ENCODE measurements around the gene CPA5. TPM values are rescaled to one million over a fixed set of nuclear protein-coding genes. Genes with fewer than 3 reads are reported as not detected.
"Not testable (repeated sequence)": the region's sequence is repeated elsewhere in the genome, so short reads cannot be mapped to it uniquely, and the experiment has no call there.

Gene CPA5
- total RNA-seq, 1 donor: not detected

DNA sequence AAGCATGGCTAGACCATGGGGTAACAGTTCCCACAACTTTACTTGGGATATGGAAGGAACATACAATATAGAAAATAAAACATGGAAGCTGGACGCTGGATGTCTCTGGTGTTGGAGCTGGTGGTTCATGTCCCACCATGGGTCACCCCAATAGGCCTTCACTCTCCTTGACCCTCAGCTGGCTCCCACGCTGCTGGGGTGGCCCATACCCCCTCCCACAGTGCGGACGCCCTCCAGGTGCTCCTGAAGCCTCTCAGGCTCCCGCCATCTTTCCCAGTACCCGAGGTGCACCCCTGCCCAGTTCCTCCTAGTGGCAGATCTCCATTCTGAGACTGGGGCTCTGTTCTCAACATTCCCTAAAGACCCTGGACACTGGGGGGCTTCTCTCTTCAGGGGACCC is 29.9 kb downstream of the CPA5 start:
- no peak for DNase-seq (ENCODE audit: low read depth in 2 of 3, low spot score in 2 of 3)

- DNase-seq (ENCODE audit: low read depth in 2 of 3, low spot score in 2 of 3): not testable (repeated sequence)
Measured at GRCh38 chr7:130376461-130376860, 31.8 kb downstream of the CPA5 start.

- no peak for DNase-seq (ENCODE audit: low read depth in 2 of 3, low spot score in 2 of 3)
Measured at GRCh38 chr7:130377178-130377577, 32.6 kb downstream of the CPA5 start.

- DNase-seq (ENCODE audit: low read depth in 2 of 3, low spot score in 2 of 3): no peak
Measured at GRCh38 chr7:130379019-130379418, 34.4 kb downstream of the CPA5 start.

GRCh38 chr7:130379532-130379920 is 34.9 kb downstream of the CPA5 start:
- DNase-seq (ENCODE audit: low read depth in 2 of 3, low spot score in 2 of 3): no peak

DNA sequence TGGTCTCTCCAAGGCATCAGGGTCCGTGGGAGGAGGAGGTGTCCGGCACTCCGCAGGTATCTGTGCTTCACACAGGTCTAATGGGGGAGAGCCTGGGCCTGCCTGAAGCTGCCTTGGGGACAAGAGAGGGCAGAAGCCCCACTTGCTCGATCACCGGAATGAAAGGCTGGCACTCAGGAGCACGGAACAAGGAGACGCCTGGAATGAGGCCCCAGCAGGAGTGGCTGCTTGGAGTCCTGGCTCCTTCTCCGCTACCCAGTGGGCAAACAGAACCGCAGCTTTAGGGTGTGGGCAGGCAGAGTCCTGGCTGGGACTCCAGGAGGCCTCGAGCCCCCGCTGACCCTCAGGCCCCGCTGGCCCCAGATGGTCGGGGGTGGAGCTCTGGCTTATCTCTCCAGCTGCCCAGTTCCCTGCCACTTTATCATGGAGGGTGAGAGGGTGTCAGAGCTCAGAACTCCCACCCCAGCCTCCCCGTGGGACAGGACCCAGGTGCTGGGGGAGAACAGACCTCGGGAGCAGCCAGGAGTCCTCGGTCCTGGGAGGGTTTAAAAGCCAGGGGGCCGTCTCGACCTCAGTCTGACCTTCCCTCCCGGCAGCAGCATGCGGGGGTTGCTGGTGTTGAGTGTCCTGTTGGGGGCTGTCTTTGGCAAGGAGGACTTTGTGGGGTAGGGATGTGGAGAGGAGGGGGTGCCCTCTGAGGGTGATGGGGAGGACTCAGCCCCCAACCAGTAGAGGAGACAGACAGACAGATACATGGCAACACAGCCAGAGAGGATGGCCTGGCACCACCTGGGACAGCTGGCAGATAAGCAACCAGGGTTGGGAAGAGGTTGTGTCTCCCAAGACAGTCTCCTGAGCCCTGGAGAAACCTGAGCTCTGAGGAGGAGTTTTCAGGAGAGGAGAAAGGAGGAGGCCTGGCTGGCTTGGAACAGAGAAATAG is 35.6 kb downstream of the CPA5 start, which contains the start of gene CPA1:
CPA1 (plus strand) TSS at position 574 of the 940 bp plus-strand sequence; CDS start at position 601, 27 bp downstream.
- DNase-seq (ENCODE audit: low read depth in 2 of 3, low spot score in 2 of 3): no peak

DNA sequence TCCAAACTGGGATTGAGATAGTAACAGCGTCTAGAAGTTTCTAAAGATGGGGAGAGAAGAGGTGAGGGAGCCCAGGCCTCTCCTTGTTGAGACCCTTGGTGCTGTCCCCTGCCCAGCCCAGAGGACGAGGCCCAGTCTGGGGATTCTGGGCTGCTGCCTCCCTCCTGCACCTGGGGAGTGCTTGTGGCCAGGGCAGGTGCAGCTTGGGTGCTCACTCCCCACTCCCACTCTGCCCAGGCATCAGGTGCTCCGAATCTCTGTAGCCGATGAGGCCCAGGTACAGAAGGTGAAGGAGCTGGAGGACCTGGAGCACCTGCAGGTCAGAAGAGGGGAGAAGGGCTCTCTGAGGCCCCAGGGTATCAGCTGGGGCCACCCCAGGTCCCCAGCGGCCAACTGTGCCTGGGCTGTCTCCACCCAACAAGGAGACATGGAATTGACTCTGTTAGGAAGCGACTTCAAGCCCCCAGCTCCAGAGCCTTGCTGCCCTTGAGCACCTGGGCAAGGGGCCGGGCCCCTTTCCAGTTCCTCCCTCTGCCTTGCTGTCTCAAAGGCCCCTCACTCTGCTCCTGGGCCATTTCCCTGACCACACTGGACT is 36.3 kb downstream of the CPA5 start:
- no peak for DNase-seq (ENCODE audit: low read depth in 2 of 3, low spot score in 2 of 3)

- no peak for DNase-seq (ENCODE audit: low read depth in 2 of 3, low spot score in 2 of 3)
Measured at GRCh38 chr7:130381468-130382312, 37.1 kb downstream of the CPA5 start.

- no peak for DNase-seq (ENCODE audit: low read depth in 2 of 3, low spot score in 2 of 3)
Measured at GRCh38 chr7:130383187-130383980, 38.8 kb downstream of the CPA5 start.

GRCh38 chr7:130384371-130384801 is 39.8 kb downstream of the CPA5 start:
- DNase-seq (ENCODE audit: low read depth in 2 of 3, low spot score in 2 of 3): no peak

- DNase-seq (ENCODE audit: low read depth in 2 of 3, low spot score in 2 of 3): no peak
Measured at GRCh38 chr7:130384841-130385599, 40.4 kb downstream of the CPA5 start.

DNA sequence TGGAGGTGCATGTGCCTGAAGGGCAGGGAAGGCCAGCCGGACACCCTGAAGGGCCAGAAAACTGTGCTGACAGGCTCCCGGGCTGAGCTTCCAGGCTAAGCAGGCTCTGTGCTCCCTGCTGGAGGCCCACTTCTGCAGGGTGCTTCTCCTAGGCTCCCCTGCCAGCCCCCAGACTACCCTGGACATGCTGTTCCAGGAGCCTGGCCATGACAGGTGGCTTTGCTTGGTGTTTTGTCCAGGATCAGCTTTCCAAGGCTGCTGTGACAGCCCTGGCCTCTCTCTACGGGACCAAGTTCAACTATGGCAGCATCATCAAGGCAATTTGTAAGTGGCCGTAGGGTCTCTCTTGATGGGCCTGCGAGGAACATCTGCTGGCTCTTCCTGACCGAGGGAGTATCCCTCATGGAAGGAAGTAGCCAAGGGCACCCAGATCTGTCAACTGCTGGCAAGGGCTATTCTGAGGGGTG is 41.0 kb downstream of the CPA5 start:
- no peak for DNase-seq (ENCODE audit: low read depth in 2 of 3, low spot score in 2 of 3)

DNA sequence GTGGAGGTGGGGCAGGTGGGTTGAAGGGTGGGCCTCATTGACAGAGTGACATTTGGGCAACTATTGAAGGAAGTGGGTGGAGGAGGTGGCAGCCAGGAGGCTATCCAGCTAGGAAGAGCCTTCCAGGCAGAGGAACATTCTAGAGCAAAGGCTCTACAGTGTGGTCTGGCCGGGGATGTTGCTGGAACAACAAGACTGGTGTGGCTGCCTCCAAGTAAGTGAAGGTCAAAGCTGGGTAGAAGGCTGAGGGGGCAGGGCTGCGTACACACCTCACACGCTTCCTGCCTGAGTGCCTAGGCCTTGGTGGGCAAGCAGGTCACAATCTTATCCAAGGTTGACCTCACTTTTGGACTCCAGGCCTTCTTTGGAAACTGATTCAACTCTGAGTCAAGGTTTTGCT is 42.3 kb downstream of the CPA5 start:
- no peak for DNase-seq (ENCODE audit: low read depth in 2 of 3, low spot score in 2 of 3)

DNA sequence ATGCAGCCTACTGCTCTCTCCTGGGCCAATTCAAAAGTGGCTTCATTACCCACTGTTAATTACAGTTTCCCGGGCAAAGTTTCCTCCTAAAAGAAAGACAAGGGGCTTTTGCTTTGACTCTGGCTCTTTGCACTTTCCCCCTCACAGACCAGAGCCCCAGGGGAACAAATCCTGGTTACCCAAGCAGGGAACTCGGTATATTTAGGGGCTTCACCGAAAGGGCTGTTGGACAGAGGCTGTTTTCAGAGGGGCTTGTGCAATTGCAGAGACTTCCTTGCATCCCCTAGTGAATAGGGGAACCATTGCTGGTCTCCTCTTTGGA is 42.7 kb downstream of the CPA5 start:
- DNase-seq (ENCODE audit: low read depth in 2 of 3, low spot score in 2 of 3): no peak

- DNase-seq (ENCODE audit: low read depth in 2 of 3, low spot score in 2 of 3): no peak
Measured at GRCh38 chr7:130387628-130388403, 43.2 kb downstream of the CPA5 start.

DNA sequence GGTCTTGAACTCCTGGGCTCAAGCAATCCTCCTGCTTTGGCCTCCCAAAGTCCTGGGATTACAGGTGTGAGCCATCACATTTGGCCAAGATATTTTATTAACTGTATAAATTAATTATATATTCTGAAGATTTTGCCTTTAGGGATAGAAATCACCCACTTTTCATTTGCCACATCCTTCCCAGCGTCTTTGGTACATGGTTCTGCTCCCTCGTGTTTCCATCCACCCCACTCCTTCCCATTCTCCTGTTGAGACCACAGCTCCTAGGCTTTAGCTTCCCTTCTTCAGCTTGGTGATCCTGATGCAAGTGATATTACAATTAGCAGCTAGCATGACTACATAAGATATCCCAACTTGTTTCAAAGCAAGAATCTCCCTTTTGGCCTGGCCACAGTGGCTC is 44.1 kb downstream of the CPA5 start:
- DNase-seq (ENCODE audit: low read depth in 2 of 3, low spot score in 2 of 3): no peak

DNA sequence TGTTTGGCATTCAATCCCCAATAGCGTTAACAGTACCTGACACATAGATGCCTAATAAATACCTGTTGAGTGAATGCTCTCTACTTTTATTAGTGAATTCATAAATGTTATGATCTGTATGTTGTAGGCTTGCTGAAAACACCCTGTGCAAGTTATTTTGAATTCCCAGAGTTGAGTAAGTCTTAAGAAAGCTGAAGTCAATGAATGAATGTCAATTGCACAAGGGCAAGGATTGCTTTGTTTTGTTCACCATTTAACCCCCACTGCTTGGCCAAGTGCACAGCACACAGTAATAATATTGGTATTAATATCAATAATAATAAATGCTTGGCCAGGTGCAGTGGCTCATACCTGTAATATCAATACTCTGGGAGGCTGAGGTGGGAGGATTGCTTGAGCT is 45.9 kb downstream of the CPA5 start:
- no peak for DNase-seq (ENCODE audit: low read depth in 2 of 3, low spot score in 2 of 3)

DNA sequence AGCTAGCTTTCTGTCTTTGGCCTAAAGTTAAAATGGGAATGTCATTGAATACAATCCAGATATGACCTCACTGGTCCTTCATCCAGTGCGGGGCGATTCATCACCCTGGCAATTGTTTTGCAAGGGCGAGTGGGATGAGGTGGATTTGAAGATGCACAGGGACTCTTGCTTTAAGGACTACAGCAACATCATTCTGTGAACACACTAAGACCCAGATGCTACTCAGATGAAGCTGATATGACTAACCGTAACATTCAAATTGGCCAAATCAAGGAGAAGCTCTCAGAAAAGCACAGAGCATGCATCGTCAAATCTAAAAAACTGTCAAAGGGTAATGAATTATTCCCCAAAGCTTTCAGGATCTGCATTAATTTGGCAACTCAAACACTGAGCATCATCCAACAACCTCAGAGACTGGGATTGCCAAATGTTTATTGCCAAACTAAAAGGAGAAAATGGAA is 48.5 kb downstream of the CPA5 start:
- no peak for DNase-seq (ENCODE audit: low read depth in 2 of 3, low spot score in 2 of 3)

Data from hematopoietic multipotent progenitor cell (in vitro differentiated cells).